Activated CD8-positive, alpha-beta T cell treated with anti-CD3 and anti-CD28 coated beads for 36 hours (primary cell): ENCODE measurements around the gene ITGB5. TPM values are rescaled to one million over a fixed set of nuclear protein-coding genes. Genes with fewer than 3 reads are reported as not detected.

ENCODE experiments used
- ATAC-seq: fragments of 200-7000 bp; cut with Tn5 transposase; one replicate; pipeline ENCODE4 v1.10.0; 2021; ENCODE audit warnings: mild to moderate bottlenecking, moderate library complexity
- CTCF ChIA-PET: fragments of 350-600 bp; sonication (Branson Sonifier 250); formaldehyde crosslinking; loops from one replicate; lab custom pipeline; 2021; ENCODE audit warnings: antibody characterized with exemption; lab: Charles Lee
- POLR2A ChIA-PET: fragments of 350-600 bp; sonication (Branson Sonifier 250); formaldehyde crosslinking; loops from one replicate; lab custom pipeline; 2021; ENCODE audit warnings: antibody characterized with exemption; lab: Charles Lee
- DNase-seq: peaks from one replicate; pipeline ENCODE4 v3.0.0-alpha.2; 2020
- H3K27ac Mint-ChIP-seq: one replicate; pipeline ENCODE4 v1.8.0; 2021; ENCODE audit warnings: mild to moderate bottlenecking, mixed read lengths
- H3K27me3 Mint-ChIP-seq: one replicate; pipeline ENCODE4 v1.8.0; 2021; ENCODE audit warnings: mixed read lengths
- H3K36me3 Mint-ChIP-seq: one replicate; pipeline ENCODE4 v1.8.0; 2021; ENCODE audit warnings: low read depth, mixed read lengths
- H3K4me1 Mint-ChIP-seq: one replicate; pipeline ENCODE4 v1.8.0; 2021; ENCODE audit warnings: low read depth, mixed read lengths
- H3K4me3 Mint-ChIP-seq: one replicate; pipeline ENCODE4 v1.8.0; 2021; ENCODE audit warnings: mild to moderate bottlenecking, moderate library complexity, mixed read lengths
- H3K9me3 Mint-ChIP-seq: one replicate; pipeline ENCODE4 v1.8.0; 2021; ENCODE audit warnings: mixed read lengths
- intact Hi-C: fragments of 100-400 bp; cut with micrococcal nuclease; formaldehyde crosslinking; loops from one replicate; pipeline ENCODE4 v1.10.0; 2022
- total RNA-seq, 2 experiments: library from RNA; stranded (reverse); gene quantifications; one replicate each; pipeline ENCODE4 v1.2.3, GENCODE V29; 2021
- TF ChIP-seq, protein P1 (sequence below): fragments of 200-600 bp; IDR thresholded peaks from one replicate; pipeline ENCODE4 v1.8.0; 2022; ENCODE audit warnings: antibody characterized with exemption, mild to moderate bottlenecking

Gene ITGB5
- total RNA-seq, 2 experiments from 2014 or later, result 0.41 to 1.1 TPM

DNA sequence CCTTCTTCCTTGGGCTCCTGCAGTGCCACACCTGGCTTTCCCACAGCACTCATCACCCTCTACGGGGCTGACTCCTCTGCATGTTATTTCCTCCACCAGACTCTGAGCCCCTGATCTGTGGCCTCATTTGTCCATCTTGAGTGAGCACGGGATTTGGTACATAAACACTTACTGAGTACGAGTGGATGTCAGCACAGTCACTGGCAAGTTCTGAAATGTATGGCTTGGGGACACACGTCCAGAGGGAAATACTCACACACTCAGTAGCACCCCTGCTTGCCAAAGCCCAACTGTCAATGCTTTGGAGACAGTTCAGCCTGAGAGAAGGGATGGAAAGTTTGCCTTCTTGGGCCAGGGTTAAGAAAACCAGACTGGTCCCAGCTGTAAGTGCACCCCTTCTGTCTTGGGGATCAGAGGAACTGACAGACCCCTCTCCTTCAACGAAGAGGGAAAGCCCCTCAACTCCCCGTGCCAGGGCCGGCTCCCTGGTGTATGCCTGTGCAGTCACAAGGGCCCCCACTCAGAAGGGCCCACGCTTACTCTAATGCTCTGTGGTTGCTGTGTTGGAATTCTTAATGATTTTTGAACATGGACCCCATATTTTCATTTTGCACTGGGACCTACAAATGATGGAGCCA, 85.0 kb downstream of the ITGB5 start:
- peaks cover 2% of the 10 kb centered on the region for H3K27me3 Mint-ChIP-seq
- H3K9me3 Mint-ChIP-seq, result no peaks in the 10 kb centered on the region
- intact Hi-C loops, result no loop called here
- TF ChIP-seq, protein P1, sequence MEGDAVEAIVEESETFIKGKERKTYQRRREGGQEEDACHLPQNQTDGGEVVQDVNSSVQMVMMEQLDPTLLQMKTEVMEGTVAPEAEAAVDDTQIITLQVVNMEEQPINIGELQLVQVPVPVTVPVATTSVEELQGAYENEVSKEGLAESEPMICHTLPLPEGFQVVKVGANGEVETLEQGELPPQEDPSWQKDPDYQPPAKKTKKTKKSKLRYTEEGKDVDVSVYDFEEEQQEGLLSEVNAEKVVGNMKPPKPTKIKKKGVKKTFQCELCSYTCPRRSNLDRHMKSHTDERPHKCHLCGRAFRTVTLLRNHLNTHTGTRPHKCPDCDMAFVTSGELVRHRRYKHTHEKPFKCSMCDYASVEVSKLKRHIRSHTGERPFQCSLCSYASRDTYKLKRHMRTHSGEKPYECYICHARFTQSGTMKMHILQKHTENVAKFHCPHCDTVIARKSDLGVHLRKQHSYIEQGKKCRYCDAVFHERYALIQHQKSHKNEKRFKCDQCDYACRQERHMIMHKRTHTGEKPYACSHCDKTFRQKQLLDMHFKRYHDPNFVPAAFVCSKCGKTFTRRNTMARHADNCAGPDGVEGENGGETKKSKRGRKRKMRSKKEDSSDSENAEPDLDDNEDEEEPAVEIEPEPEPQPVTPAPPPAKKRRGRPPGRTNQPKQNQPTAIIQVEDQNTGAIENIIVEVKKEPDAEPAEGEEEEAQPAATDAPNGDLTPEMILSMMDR, result no peak
- H3K4me1 Mint-ChIP-seq, result no peaks in the 10 kb centered on the region
- no peak overlapping the region for H3K27ac Mint-ChIP-seq
- no peak for ATAC-seq
- H3K36me3 Mint-ChIP-seq, result no peaks in the 10 kb centered on the region
- DNase-seq, result no peak
- CTCF ChIA-PET, result no interaction called here
- POLR2A ChIA-PET, result no interaction called here
- no peak overlapping the region for H3K4me3 Mint-ChIP-seq

DNA sequence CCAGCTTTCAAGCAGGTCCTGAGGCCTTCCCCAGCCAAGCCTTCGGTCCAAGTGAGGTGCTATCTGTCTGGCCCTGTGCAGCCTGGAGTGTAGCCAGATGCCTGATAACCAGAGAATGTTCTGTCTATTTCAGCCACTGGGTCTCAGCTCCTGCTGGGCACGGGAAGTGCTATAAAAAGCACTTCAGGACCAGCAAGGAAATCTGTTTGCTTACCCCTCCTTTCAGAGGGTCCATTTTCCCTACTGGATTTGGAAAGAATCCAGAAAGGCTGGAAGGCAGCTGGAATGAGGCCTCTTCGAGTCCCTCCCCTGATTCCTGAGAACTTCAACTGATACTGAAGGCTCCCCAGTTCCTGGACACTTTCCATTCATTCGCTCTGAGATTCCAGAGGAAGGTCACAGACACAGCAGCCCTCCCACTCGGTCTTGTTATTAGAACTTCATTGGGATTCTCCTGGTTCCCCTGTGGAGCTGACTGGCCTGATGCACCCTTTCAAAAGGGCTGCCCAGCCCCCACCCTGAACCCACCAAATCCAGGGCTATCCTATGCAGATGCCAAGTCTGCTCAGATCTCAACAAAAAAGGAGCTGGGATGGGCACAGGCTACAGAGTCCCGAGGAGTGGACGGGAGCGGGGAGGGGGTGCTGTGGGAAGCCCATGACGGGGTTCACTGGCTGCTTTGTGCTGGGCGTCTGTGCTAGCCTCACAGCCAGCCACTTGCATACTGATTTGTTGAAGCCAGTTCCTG, 86.5 kb downstream of the ITGB5 start:
- TF ChIP-seq, protein P1, result no peak
- no peaks in the 10 kb centered on the region for H3K36me3 Mint-ChIP-seq
- no peak for DNase-seq
- H3K27ac Mint-ChIP-seq, result no peak overlapping the region
- no peak overlapping the region for H3K4me3 Mint-ChIP-seq
- ChIA-PET CTCF (interaction anchor here (0.9 kb wide), 1 partner anchor 100 kb away, joined by 5 read pairs; no protein-coding TSS in a partner anchor), POLR2A (no interaction called here)
- H3K4me1 Mint-ChIP-seq, result no peaks in the 10 kb centered on the region
- H3K27me3 Mint-ChIP-seq, result peaks cover 3% of the 10 kb centered on the region
- H3K9me3 Mint-ChIP-seq, result no peaks in the 10 kb centered on the region
- intact Hi-C loops, result no loop called here
- no peak for ATAC-seq

DNA sequence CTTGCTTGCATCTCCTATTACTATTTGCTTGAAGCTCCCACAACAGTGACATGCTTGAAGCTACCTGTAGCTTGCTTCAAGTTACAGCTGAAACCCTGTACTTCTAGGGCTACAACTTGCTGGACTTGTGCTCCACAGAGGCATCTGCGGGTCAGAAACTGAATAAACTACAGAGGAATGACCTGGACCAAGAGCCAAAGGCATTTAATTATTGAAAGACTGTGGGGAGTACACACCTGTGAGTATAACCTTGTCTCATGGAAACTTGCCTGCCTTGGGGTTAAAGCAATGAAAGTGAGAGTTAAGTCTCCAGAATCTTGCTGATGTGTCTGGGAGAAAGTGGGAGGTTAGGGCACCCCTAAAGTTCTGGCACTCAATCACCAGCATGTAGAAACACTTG, 87.1 kb downstream of the ITGB5 start:
- intact Hi-C loops, result no loop called here
- H3K4me3 Mint-ChIP-seq, result no peak overlapping the region

DNA sequence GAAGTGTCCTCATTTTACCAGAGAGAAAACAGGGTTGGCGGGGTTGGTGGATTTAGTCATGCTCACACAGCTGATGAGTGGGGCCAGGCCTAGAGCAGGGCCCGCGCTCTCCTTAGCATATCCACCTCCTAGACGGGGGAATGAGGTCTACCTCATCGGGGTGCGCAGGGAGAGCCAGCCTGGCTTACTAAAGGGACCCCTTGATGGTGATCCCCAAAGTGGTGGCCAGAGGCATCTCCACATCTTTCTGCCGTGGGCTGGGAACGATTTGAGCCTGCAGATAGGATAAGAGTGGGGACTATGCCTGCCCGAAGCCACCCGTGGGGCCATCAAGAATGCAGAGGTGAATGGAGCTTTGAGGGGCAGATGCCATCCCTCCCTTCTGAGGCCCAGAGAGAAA, 87.5 kb downstream of the ITGB5 start:
- ATAC-seq, result no peak
- Mint-ChIP-seq H3K9me3 (no peaks in the 10 kb centered on the region), H3K4me3 (no peak overlapping the region), H3K36me3 (no peaks in the 10 kb centered on the region), H3K4me1 (no peaks in the 10 kb centered on the region), H3K27me3 (peaks cover 3% of the 10 kb centered on the region), H3K27ac (no peak overlapping the region)
- intact Hi-C loops, result no loop called here
- CTCF ChIA-PET, result interaction anchor here (0.9 kb wide), 1 partner anchor 101 kb away, joined by 5 read pairs; no protein-coding TSS in a partner anchor
- no peak for DNase-seq
- TF ChIP-seq, protein P1, result no peak
- POLR2A ChIA-PET, result no interaction called here

More for the DNA sequence above, 87.1 kb downstream of the ITGB5 start:
- POLR2A ChIA-PET, result no interaction called here
- Mint-ChIP-seq H3K4me1 (no peaks in the 10 kb centered on the region), H3K27ac (no peak overlapping the region), H3K27me3 (peaks cover 3% of the 10 kb centered on the region), H3K36me3 (no peaks in the 10 kb centered on the region), H3K9me3 (no peaks in the 10 kb centered on the region)
- CTCF ChIA-PET, result interaction anchor here (0.9 kb wide), 1 partner anchor 101 kb away, joined by 5 read pairs; no protein-coding TSS in a partner anchor
- TF ChIP-seq, protein P1, result no peak
- ATAC-seq (no peak), DNase-seq (no peak)

DNA sequence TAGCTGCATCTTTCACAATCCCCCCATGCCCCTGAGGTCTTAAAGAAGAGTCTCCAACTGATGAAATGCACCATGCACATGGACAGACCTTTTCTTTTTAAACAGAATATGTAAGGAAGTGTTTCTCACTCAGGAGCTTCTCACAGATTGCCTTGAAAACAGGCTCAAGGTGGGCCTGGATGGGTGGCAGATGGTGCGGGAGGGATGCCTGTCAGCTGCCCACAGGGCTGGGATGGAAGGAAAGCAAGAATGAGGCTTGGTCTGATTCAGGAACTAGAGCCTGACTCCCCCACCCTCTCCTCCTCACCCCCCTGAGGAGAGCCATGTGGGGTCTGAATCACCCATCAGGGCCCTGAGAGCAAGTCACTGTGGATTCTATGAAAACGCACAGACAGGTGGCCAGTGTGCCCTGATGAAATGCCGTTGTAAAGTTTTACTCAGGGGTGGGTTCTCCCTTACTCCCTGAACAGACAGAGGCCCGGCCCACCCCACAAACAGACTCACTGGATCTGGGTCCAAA, 89.7 kb downstream of the ITGB5 start:
- no peak for DNase-seq
- Mint-ChIP-seq H3K4me1 (no peaks in the 10 kb centered on the region), H3K36me3 (no peaks in the 10 kb centered on the region), H3K9me3 (no peaks in the 10 kb centered on the region), H3K27ac (no peak overlapping the region), H3K27me3 (peaks cover 3% of the 10 kb centered on the region), H3K4me3 (no peak overlapping the region)
- intact Hi-C loops, result no loop called here
- POLR2A ChIA-PET, result no interaction called here
- TF ChIP-seq, protein P1, result no peak
- no peak for ATAC-seq
- CTCF ChIA-PET, result interaction anchor here (1.5 to 1.7 kb wide), 2 partner anchors 10 to 36 kb away, joined by 5 read pairs; no protein-coding TSS in a partner anchor
